Activated CD4-positive, CD25-positive, alpha-beta regulatory T cell treated with anti-CD3 and anti-CD28 coated beads, Interleukin-2, amount 50 U/mL, for 24 hours (primary cell): ENCODE measurements around the gene ERCC2.
A peak's percentile ranks its signal among the peaks of the same experiment; 100 is the strongest.
"Not testable (repeated sequence)": the region's sequence is repeated elsewhere in the genome, so short reads cannot be mapped to it uniquely, and the experiment has no call there.

ENCODE experiments used
- ATAC-seq, 2 donors: fragments of 150-1000 bp; cut with Tn5 transposase; one replicate each; pipeline ENCODE4 v1.10.0; 2021; ENCODE audit warnings: mild to moderate bottlenecking in 1 of 2, moderate library complexity in 1 of 2

The ERCC2 gene

GRCh38 chr19:45370410-45371204, at the start of gene ERCC2:
TSS of gene ERCC2 (minus strand) at chr19:45370573. CDS start at chr19:45370540, 33 bp downstream.
- ATAC-seq = peak; percentile 99

GRCh38 chr19:45419895-45420294, 49.5 kb upstream of the ERCC2 start:
- no peak for ATAC-seq

- no peak for ATAC-seq
These were observed 49.0 kb upstream of the ERCC2 start for GRCh38 chr19:45419396-45419795.

GRCh38 chr19:45418802-45419201, 48.4 kb upstream of the ERCC2 start:
- no peak for ATAC-seq

- no peak for ATAC-seq
These were observed 46.8 kb upstream of the ERCC2 start for GRCh38 chr19:45417151-45417550.

- ATAC-seq = no peak
These were observed 44.1 kb upstream of the ERCC2 start for GRCh38 chr19:45414468-45414867.

GRCh38 chr19:45413497-45413896, 43.1 kb upstream of the ERCC2 start:
- ATAC-seq = no peak

- ATAC-seq = not testable (repeated sequence)
These were observed 40.0 kb upstream of the ERCC2 start for GRCh38 chr19:45410330-45410729.

- no peak for ATAC-seq
These were observed 39.2 kb upstream of the ERCC2 start for GRCh38 chr19:45409557-45409920.

GRCh38 chr19:45408830-45409556, 38.6 kb upstream of the ERCC2 start:
- ATAC-seq = no peak

GRCh38 chr19:45408121-45408520, 37.7 kb upstream of the ERCC2 start:
- ATAC-seq = no peak

- ATAC-seq = not testable (repeated sequence)
These were observed 37.2 kb upstream of the ERCC2 start for GRCh38 chr19:45407585-45407984.

- no peak for ATAC-seq
These were observed 36.7 kb upstream of the ERCC2 start for GRCh38 chr19:45407091-45407375.

GRCh38 chr19:45406226-45407090, 36.1 kb upstream of the ERCC2 start, which contains the start of gene POLR1G:
TSS of gene POLR1G (plus strand) at chr19:45406644. CDS start at chr19:45406697, 53 bp downstream.
- peak; percentile 79 to 83 for ATAC-seq

- ATAC-seq = peak; percentile 61 to 62
These were observed 35.3 kb upstream of the ERCC2 start for GRCh38 chr19:45405435-45406225.

GRCh38 chr19:45404557-45405434, 34.4 kb upstream of the ERCC2 start, which contains the start of gene PPP1R13L:
TSS of gene PPP1R13L (minus strand) at chr19:45405069. CDS start at chr19:45398318, 6,751 bp downstream.
- peak; percentile 8 to 14 for ATAC-seq

- no peak for ATAC-seq
These were observed 33.6 kb upstream of the ERCC2 start for GRCh38 chr19:45403781-45404556.

GRCh38 chr19:45403272-45403671, 32.9 kb upstream of the ERCC2 start:
- ATAC-seq = no peak

GRCh38 chr19:45402298-45403061, 32.1 kb upstream of the ERCC2 start:
- ATAC-seq = no peak

GRCh38 chr19:45401815-45402214, 31.4 kb upstream of the ERCC2 start:
- ATAC-seq = no peak
